ENCODE results near the gene RPL36AL. TPM values are rescaled to one million over a fixed set of nuclear protein-coding genes. Genes with fewer than 3 reads are reported as not detected.
"Not testable (repeated sequence)": the region's sequence is repeated elsewhere in the genome, so short reads cannot be mapped to it uniquely, and the experiment has no call there.

The RPL36AL gene
- total RNA-seq, 2 experiments from 2014 or later: 272 to 309 TPM

DNA sequence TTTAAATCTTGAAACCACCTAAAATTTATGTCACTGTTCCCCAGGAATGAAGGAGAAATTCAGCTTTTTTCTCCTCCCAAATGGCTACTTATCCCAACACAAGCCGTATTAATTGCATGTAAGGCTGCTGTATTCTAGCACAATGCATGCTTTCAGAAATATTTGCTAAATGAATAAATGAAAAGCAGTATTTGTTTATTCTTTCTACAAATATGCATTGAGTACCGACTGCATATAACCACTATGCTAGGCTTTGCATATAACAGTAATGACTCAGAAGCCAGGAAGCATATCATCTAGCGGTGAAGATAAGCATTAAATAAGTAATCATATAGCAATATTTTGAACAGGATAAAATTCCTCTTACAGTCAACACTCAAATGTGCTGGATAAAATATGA is 27.4 kb downstream of the RPL36AL start:
- ChIA-PET POLR2A (no interaction called here), CTCF (interaction anchor here (1.7 kb wide), 1 partner anchor 131 kb away, joined by 6 read pairs; no protein-coding TSS in a partner anchor)
- Mint-ChIP-seq H3K4me1 (peaks cover 8% of the 10 kb centered on the region), H3K27ac (no peak overlapping the region), H3K4me3 (no peak overlapping the region), H3K36me3 (ENCODE audit: low read depth) (no peaks in the 10 kb centered on the region), H3K9me3 (ENCODE audit: low read depth) (no peaks in the 10 kb centered on the region), H3K27me3 (no peaks in the 10 kb centered on the region)
- intact Hi-C loops (cut with DNase I, micrococcal nuclease): no loop called here
- DNase-seq (no peak), ATAC-seq (no peak)

DNA sequence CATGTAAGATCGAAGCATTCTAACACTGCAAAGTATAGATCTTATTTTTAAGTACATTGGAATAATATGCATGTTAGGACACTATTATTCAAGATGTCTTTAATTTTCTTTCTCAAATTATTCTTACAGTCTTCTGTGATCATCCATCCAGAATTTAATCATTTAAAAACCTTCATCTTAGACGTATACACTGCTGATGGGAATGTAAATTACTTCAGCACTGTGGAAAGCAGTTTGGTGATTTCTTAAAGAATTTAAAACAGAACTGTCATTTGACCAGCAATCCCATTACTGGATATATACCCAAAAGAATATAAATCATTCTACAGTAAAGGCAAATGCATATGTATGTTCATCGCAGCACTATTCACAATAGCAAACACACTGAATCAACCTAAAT is 31.0 kb downstream of the RPL36AL start:
- no peaks in the 10 kb centered on the region for H3K9me3 Mint-ChIP-seq (ENCODE audit: low read depth)
- ChIA-PET CTCF (interaction anchor here (1.3 kb wide), 1 partner anchor 9 kb away, joined by 4 read pairs; the partner anchor contains the start of gene LRR1), POLR2A (interaction anchor here (0.6 kb wide), 1 partner anchor 31 kb away, joined by 3 read pairs; the partner anchor contains the start of genes MGAT2 and RPL36AL)
- intact Hi-C loops (cut with DNase I, micrococcal nuclease): loop anchor here in 1 of 2 experiments (10.0 kb wide), 1 partner anchor 125 kb away; no protein-coding TSS in a partner anchor
- no peaks in the 10 kb centered on the region for H3K27me3 Mint-ChIP-seq
- peak overlapping the region; percentile 1 for H3K27ac Mint-ChIP-seq
- peaks cover 8% of the 10 kb centered on the region for H3K4me1 Mint-ChIP-seq
- no peak overlapping the region for H3K4me3 Mint-ChIP-seq
- no peak for DNase-seq
- no peak for ATAC-seq
- H3K36me3 Mint-ChIP-seq (ENCODE audit: low read depth): peaks cover 21% of the 10 kb centered on the region

DNA sequence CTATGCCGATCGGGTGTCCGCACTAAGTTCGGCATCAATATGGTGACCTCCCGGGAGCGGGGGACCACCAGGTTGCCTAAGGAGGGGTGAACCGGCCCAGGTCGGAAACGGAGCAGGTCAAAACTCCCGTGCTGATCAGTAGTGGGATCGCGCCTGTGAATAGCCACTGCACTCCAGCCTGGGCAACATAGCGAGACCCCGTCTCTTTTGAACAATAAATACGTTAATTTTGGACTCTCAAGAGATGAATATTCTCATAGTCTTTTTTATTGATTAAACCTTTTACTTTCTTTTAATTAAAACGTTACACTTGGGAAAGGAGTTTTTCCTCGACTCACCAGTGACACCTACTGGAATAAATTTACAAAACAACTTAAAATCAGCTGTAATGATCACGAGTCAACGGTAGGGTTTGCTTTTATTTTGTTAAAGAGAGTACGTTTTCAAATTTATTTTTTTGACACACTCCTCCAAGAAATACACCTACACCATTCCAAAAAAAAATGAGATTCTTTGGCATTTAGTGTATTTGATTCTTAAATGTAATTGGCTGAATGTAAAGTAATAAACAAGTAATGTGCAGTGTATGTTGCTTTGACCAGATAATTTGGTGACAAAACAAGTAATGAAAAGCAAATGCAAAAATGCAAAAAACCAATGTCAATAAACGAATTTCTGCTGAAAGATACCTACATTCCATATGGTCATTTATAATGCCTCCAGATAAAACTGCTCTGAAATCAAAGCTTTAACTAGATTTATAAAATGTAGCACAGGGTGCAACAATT is 33.6 kb downstream of the RPL36AL start:
- CTCF ChIA-PET: interaction anchor here (0.6 to 3.7 kb wide), 13 partner anchors 9 to 1204 kb away, joined by 3 to 41 read pairs (median 6); partner anchors contain the start of genes LRR1, MGAT2 and RPL36AL
- no peaks in the 10 kb centered on the region for H3K9me3 Mint-ChIP-seq (ENCODE audit: low read depth)

DNA sequence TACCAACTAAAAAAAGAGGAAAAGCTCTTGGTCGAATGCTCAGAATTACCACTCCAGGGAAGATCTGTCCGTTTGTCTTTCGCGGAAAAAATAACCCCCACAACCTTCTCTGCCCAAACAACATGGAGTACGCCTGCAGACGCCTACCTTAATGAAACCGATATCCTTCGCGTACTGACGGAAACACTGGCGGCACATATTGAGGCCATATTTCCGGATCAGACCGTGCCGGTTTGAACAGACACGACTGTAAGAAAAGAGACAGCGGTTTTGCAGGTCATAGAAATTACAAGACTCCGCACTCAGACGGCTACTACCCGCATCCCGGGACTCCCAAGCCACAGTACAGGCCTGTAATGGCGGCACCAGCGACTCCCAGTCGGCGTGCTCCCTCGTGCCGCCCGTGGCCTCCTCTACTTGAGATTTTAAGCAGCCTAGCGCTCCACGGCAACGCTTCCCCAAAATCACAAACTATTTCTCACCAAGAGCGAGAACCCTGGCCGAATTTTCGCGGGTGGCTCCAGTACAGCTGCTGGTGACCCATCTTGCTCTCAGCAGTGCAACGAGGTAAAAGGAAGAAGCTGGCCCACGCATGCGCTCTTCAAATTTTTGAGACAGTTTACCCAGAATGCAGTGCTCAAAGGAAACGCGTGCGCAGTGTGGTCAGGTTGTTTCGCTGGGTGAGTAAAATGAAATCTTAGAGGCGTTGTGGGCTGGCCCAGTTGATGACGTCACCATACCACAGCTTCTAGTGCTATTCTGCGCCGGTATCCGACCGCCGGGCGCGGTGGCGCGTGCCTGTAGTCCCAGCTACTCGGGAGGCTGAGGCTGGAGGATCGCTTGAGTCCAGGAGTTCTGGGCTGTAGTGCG is 34.4 kb downstream of the RPL36AL start, which contains the start of gene RPS29:
RPS29 (minus strand) TSS at position 578 of the 870 bp plus-strand sequence; CDS start at position 544, 34 bp downstream.
- Mint-ChIP-seq H3K27me3 (no peaks in the 10 kb centered on the region), H3K36me3 (ENCODE audit: low read depth) (peaks cover 53% of the 10 kb centered on the region), H3K4me3 (peak within 1 kb of the TSS; percentile 92), H3K9me3 (ENCODE audit: low read depth) (no peaks in the 10 kb centered on the region), H3K4me1 (peaks cover 40% of the 10 kb centered on the region), H3K27ac (peak within 1 kb of the TSS; percentile 96)
- ChIA-PET CTCF (interaction anchor here (0.6 to 3.7 kb wide), 18 partner anchors 10 to 900 kb away, joined by 3 to 41 read pairs (median 4); partner anchors contain the start of genes LRR1, MGAT2 and RPL36AL), POLR2A (interaction anchor here (0.6 to 2.2 kb wide), 8 partner anchors 9 to 49 kb away, joined by 3 to 18 read pairs (median 4); partner anchors contain the start of genes DNAAF2, LRR1 and RPL36AL)
- ATAC-seq (peak; percentile 84), DNase-seq (peak; percentile 99)
- intact Hi-C loops (cut with DNase I, micrococcal nuclease): loop anchor here (1.0 to 10.0 kb wide), 8 partner anchors 12 to 645 kb away; partner anchors contain the start of genes LRR1 (in 2 of the 2), MGAT2 (in 2 of the 2), RPL36AL (in 2 of the 2) and KLHDC2 (in 1 of the 2)

More for the DNA sequence above, 33.6 kb downstream of the RPL36AL start:
- Mint-ChIP-seq H3K27ac (peak overlapping the region; percentile 96), H3K4me1 (peaks cover 32% of the 10 kb centered on the region), H3K4me3 (peak overlapping the region; percentile 92), H3K27me3 (no peaks in the 10 kb centered on the region), H3K36me3 (ENCODE audit: low read depth) (peaks cover 45% of the 10 kb centered on the region)
- peak; percentile 33 for ATAC-seq
- POLR2A ChIA-PET: interaction anchor here (0.6 to 2.2 kb wide), 8 partner anchors 8 to 167 kb away, joined by 3 to 18 read pairs (median 5); partner anchors contain the start of genes DNAAF2, LRR1 and RPL36AL
- DNase-seq: peak; percentile 78
- intact Hi-C loops (cut with DNase I, micrococcal nuclease): loop anchor here (1.0 to 10.0 kb wide), 9 partner anchors 11 to 644 kb away; partner anchors contain the start of genes LRR1 (in 2 of the 2), MGAT2 (in 2 of the 2), RPL36AL (in 2 of the 2) and KLHDC2 (in 1 of the 2)

DNA sequence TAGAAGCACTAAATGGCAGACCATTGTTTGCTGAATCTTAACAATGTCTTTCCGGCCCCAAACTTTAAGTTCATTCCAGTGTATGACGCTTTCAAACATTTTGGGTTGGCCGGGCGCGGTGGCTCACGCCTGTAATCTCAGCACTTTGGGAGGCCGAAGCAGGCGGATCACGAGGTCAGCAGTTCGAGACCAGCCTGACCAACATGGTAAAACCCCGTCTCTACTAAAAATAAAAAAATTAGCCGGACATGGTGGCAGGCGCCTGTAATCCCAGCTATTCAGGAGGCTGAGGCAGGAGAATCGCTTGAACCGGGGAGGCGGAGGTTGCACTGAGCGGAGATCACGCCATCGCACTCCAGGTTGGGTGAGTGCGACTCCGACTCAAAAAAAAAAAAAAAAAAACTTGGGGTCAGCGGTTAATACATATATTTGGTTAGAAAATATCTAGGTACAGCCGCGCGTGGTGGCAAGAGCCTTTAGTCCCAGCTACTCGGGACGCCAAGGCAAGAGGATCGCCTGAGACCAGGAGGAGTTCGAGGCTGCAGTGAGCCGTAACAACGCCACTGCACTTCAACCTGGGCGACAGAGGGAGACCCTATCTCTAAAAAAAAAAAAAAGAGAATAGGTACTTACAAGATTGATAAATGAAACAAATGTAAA is 35.3 kb downstream of the RPL36AL start:
- H3K9me3 Mint-ChIP-seq (ENCODE audit: low read depth); H3K27me3 Mint-ChIP-seq; ATAC-seq: not testable (repeated sequence)
- CTCF ChIA-PET: interaction anchor here (0.6 to 3.7 kb wide), 9 partner anchors 11 to 901 kb away, joined by 3 to 41 read pairs (median 4); partner anchors contain the start of genes MGAT2 and RPL36AL
- Mint-ChIP-seq H3K4me1 (peaks cover 43% of the 10 kb centered on the region), H3K36me3 (ENCODE audit: low read depth) (peaks cover 57% of the 10 kb centered on the region), H3K27ac (peak overlapping the region; percentile 96), H3K4me3 (peak overlapping the region; percentile 92)
- POLR2A ChIA-PET: interaction anchor here (0.5 to 2.2 kb wide), 5 partner anchors 14 to 1178 kb away, joined by 3 to 17 read pairs (median 3); partner anchors contain the start of gene LRR1
- intact Hi-C loops (cut with DNase I, micrococcal nuclease): loop anchor here in 1 of 2 experiments (10.0 kb wide), 1 partner anchor 120 kb away; no protein-coding TSS in a partner anchor
- peak; percentile 56 for DNase-seq

DNA sequence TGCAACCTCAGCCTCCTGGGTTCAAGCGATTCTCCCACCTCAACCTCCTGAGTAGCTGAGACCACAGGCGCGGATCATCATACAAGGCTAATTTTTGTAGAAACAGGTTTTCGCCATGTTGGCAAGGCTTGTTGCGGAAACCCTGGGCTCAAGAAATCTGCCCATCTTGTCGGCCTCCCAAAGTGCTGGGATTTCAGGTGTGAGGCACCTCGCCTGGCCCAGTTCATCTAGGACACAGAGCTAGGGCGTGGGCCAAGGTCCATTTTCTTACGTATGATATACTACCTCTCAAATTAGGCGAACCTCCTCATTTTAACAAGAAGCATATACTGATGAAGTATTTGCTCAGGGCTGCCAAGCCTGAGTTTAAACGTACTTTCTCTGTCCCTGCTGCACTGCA is 36.4 kb downstream of the RPL36AL start:
- intact Hi-C loops (cut with DNase I, micrococcal nuclease): loop anchor here in 1 of 2 experiments (10.0 kb wide), 1 partner anchor 119 kb away; no protein-coding TSS in a partner anchor
- Mint-ChIP-seq H3K36me3 (ENCODE audit: low read depth) (peaks cover 63% of the 10 kb centered on the region), H3K4me3 (peak overlapping the region; percentile 92), H3K27me3 (no peaks in the 10 kb centered on the region), H3K4me1 (peaks cover 53% of the 10 kb centered on the region), H3K27ac (peak overlapping the region; percentile 96), H3K9me3 (ENCODE audit: low read depth) (no peaks in the 10 kb centered on the region)
- POLR2A ChIA-PET: no interaction called here
- CTCF ChIA-PET: no interaction called here
- ATAC-seq (no peak), DNase-seq (no peak)

DNA sequence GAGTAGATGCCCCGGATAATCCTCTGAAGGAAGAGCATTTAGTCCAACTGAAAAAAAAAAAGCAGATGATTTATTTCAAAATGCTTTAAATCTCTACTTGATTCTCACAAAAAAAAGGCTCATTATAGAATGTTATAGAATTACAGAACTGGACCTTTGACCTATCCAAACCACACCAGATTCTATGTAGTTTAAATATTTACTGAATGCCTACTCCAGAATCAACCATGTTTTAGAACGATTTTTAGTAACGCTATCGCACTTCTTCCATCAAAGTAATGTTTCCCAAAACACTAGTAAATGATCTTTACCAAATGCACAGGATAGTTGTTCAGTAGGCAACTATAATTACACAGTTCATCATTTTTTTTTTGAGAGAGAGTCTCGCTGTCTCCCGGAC is 36.8 kb downstream of the RPL36AL start:
- ChIA-PET CTCF (no interaction called here), POLR2A (interaction anchor here (0.7 to 1.1 kb wide), 2 partner anchors 42 to 269 kb away, joined by 4 to 8 read pairs; partner anchors contain the start of gene NEMF)
- H3K4me1 Mint-ChIP-seq: peaks cover 57% of the 10 kb centered on the region
- DNase-seq: no peak
- H3K9me3 Mint-ChIP-seq (ENCODE audit: low read depth): no peaks in the 10 kb centered on the region
- no peaks in the 10 kb centered on the region for H3K27me3 Mint-ChIP-seq
- peak overlapping the region; percentile 92 for H3K4me3 Mint-ChIP-seq
- peaks cover 67% of the 10 kb centered on the region for H3K36me3 Mint-ChIP-seq (ENCODE audit: low read depth)
- H3K27ac Mint-ChIP-seq: peak overlapping the region; percentile 96
- ATAC-seq: no peak
- intact Hi-C loops (cut with DNase I, micrococcal nuclease): loop anchor here in 1 of 2 experiments (10.0 kb wide), 1 partner anchor 119 kb away; no protein-coding TSS in a partner anchor

DNA sequence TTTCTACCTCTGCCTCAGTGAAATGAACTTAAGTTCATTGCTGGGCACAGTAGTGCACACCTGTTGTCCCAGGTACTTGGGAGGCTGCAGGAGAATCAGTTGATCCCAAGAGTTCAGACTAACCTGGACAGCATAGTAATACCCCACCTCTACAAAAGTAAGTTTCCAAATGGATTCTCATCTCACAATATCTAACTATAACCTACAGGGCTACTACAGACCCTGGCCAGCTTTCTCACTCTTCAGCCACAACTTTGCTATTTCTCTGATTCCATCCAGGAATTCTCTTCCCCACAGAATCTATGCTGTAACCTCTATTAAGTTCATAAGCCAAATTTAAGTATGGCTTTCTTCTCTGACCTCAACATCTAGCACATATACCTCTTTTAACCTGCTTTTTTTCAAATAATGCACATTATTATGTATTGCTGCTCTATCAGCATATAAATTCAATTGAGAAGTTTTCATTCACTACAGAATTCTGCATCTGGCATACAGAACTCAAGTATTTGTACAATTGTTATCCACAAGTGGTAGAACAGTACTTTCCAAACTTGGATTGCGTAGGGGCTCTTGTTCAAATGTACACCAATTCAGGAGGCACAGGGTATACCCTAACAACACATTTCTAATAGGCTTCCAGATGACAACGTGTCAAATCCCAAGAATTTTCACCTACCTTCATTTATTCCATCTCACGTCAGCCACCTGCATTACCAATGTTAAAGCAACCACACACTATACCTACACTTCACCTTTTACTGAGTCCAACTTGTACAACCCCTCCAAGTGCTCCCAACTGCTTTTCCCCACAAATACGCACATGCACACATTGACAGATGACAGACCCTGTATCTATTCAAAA is 38.1 kb downstream of the RPL36AL start:
- peak overlapping the region; percentile 45 for H3K27ac Mint-ChIP-seq
- H3K4me1 Mint-ChIP-seq: peaks cover 62% of the 10 kb centered on the region
- ChIA-PET CTCF (interaction anchor here (0.6 kb wide), 1 partner anchor 18 kb away, joined by 3 read pairs; no protein-coding TSS in a partner anchor), POLR2A (interaction anchor here (1.1 kb wide), 1 partner anchor 270 kb away, joined by 8 read pairs; the partner anchor contains the start of gene NEMF)
- intact Hi-C loops (cut with DNase I, micrococcal nuclease): loop anchor here in 1 of 2 experiments (10.0 kb wide), 1 partner anchor 118 kb away; no protein-coding TSS in a partner anchor
- no peak for ATAC-seq
- DNase-seq: no peak
- H3K9me3 Mint-ChIP-seq (ENCODE audit: low read depth): no peaks in the 10 kb centered on the region
- H3K4me3 Mint-ChIP-seq: peak overlapping the region; percentile 92
- no peaks in the 10 kb centered on the region for H3K27me3 Mint-ChIP-seq
- peaks cover 75% of the 10 kb centered on the region for H3K36me3 Mint-ChIP-seq (ENCODE audit: low read depth)

All from activated CD4-positive, alpha-beta T cell treated with anti-CD3 and anti-CD28 coated beads for 36 hours (primary cell).